GM21529 (cell line): Measurements from ENCODE around the gene TBC1D1.
A peak's percentile ranks its signal among the peaks of the same experiment; 100 is the strongest.

Experiments
- ATAC-seq: cut with Tn5 transposase; IDR thresholded peaks from one replicate; pipeline ENCODE4 v1.9.1; 2021; ENCODE audit not compliant: unreplicated experiment

Gene TBC1D1

DNA sequence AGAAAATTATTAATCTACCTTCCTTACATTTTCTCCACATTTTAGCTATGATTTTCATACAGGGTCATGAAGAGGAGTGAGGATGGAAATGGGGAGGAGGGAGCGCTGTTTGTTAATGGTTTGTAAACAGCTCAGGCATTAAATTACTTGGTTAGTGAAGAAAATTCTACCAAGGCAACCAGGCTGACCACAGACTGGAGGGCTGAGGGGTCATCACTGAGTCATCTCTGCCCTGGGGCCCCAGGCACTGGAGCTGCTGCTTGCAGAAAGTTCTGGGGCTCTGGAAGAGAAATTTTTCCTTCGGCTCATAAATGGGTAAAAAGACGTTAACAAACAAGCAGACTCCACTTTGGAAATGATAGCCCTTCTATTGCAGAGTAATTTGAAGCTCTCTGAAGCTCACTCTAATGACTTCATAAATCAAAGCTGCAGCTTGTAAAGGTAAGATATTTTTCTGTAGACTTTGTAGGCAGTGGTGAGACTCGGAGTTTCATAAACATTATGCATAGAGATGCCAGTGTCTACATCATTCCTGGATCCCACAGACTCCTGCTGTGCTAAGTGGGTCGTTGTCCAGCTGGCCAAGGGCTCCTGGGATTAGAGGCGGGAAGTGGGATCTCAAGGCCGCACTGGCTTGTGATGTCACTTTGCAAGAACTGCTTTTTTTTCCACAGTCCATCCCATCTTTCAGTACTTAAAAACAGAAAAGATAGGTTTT lies 228.9 kb downstream of the TBC1D1 start:
- no peak for ATAC-seq

- no peak for ATAC-seq
These were observed 229.9 kb downstream of the TBC1D1 start for GRCh38 chr4:38120772-38121171.

GRCh38 chr4:38122060-38122459 lies 231.2 kb downstream of the TBC1D1 start:
- no peak for ATAC-seq

DNA sequence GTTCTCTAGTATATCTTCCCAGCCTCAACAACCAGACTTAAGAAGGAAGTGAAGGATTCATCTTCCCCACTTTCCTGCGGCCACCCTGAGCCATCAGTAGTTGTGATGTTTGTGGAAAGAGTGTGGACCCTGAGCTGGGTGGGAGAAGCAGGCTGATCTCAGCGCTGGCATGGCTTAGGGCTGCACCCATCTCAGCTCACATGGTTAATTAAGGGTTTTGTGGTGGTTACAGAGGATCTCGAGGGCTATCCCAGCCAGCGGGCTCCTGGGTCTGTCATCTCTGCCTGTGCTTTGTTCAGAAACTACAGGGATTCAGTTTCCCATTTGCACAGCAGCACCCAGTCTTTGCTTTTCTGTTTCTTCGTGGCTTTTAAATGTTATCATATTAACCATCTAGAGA lies 232.7 kb downstream of the TBC1D1 start:
- ATAC-seq, result no peak

DNA sequence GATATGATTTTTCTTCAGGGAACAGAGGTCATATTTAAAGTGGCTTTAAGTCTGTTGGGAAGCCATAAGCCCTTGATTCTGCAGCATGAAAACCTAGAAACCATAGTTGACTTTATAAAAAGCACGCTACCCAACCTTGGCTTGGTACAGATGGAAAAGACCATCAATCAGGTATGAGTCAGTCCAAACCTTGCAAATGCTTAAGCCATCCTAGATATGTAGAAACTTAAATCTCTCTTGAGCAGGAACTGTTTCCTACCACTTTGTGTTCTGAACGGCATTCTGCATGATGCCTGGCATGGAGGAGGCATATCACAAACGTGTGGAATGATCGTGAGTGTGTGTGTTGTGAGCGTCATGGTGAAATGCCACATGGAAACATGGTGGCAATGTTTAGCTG lies 234.1 kb downstream of the TBC1D1 start:
- ATAC-seq, result no peak

DNA sequence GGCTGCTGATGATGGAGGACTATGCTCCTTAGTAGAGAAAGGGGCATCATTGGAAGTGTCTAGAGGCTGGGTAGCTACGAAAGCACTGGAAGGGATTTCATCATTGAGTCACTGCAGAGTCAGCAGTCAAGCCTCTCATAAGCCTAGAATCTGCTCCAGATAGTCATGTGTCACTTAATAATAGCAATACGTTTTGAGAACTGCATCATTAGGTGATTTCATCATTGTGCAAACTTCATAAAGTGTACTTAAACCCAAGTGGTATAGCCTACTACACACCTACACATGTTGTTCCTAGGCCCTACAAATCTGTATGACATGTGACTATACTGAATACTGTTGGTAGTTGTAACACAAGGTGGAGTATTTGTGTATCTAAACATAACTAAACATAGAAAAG lies 234.9 kb downstream of the TBC1D1 start:
- no peak for ATAC-seq

GRCh38 chr4:38128478-38129459 lies 237.9 kb downstream of the TBC1D1 start:
- peak; percentile 38 for ATAC-seq

- ATAC-seq, result no peak
These were observed 238.8 kb downstream of the TBC1D1 start for GRCh38 chr4:38129460-38130227.

DNA sequence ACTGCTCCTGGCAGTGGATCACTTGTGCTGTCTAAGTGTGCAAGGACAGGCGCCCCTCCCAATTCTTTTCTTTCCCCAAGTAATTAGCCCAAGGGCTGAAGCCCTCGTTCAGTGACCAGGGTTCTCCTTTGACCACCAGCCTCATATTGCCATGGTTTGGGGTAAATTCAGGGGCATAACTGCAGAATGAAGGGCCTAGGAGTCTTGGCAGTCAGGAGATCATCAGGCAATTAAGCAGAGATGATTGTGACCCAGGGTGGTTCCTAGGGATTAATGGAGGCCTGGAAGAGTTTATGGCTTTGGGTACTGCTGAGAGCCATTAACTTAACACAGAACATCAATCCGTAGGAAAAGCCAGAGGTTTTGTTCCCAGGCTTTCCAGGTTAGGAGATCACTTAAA lies 240.0 kb downstream of the TBC1D1 start:
- ATAC-seq, result no peak

DNA sequence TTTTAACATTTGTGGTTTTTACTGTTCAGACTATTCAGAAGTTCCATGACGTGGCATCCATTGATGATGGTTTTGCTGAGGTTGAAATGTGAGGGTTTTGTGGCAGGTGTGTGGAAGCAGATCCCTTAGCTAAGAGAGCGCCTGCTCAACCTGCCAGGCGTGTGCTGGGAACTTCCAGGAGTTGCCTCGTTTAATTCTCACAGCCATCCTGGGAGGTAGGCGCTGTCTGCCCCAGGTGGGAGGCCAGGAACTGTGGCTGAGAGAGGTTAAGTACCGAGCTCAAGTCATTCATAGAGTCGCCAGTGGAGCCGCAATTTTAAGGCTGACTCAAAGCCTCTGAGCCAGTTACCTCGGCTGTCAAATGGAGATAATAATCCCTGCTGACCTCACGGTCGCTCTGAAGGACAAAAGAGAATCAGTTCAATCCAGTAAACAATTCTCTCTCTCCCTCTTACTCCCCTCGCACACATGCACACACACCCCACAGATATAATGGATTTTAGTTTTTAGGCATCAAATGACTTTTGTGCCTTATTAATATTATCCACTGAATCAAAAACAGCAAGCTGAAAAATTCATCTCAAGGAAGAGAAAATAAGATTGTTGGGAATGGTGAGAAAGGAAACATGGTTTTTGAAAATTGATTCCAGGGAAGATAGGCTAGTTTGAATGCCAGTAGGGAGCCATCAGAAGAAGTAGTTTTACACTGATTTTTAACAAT lies 240.6 kb downstream of the TBC1D1 start:
- peak; percentile 32 for ATAC-seq

- ATAC-seq, result peak; percentile 73
These were observed 241.3 kb downstream of the TBC1D1 start for GRCh38 chr4:38132107-38132673.

DNA sequence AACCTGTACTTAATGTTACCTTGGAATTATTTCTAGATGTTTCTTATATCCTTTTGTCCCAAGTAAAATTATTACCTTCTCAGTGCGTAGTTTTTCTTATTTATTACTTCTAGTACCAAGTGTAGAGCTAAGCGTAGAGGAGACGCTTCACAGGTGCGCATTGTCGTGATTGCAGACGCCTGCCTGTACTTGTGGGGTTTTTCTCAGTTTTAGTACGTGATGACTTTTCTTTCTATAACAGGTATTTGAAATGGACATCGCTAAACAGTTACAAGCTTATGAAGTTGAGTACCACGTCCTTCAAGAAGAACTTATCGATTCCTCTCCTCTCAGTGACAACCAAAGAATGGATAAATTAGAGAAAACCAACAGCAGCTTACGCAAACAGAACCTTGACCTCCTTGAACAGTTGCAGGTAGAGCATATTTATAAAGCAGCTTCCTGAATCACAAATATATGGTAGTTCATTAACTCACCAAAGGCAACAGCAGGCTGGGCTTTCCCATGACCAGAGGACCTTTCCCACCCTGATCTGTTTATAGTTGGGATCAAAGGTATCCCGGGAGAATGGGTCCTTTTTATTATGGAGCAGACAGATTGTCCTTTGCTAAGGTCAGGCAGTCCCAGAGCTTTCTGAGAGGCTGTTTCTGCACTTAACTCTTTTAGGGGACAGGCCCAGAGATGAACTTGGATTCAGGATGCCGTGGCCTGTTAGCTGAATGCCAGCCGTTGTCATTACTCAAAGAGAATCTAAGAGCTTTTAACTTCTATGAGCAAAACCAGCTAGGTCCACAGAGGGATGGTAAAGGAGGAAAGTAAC lies 242.2 kb downstream of the TBC1D1 start:
- no peak for ATAC-seq

DNA sequence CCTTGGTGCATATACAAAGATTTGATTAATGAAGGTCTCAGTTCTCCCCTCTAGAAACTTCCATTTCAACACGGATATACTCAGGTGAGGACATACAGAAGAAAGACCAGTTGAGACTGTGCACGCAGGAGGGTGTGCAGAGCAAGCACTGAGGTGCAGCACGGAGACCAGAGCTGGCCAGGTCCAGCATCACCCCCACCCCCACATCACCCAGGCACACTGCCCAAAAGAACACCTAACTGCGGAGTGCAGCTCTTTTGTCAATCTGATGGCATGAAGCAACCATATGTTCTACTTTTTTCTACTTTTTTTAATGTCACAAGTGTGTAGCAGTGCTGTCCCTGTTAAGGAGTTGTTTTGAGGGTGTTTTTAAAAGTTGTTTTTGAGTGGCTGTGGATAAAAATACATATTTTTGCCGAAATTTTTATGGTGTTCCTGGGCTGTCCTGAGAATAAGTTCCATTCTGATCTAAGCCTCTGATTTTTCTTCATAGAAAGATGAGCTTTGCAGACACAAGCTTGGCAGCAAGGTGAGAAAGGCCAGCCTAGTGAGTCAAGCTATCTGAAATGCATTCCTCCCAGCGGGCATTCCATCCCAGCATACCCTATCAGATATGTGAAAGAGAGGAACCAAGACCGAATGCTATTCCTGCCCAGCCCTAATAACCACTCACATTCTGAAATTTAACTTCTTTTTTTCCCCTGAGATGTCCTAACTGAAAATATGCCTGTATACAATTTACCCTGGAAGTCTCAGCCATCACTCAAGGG lies 243.0 kb downstream of the TBC1D1 start:
- ATAC-seq, result no peak

DNA sequence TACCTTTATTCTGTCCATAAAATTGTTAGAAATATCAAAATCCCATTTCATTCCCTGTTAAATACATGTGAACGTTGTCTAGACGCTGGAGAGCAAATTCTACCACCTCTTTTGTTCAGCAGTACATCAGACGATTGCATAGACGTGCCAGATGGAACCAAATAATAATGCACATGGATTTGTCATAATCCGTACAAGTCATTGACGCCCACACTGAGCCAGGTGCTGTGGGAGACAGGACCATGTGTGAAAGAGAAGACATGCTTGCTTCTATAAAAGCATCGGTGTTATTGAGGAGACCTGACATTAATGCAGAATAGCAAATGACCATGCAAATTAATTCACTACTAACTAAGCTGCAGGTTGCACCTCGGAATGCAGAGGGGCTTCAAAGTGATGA lies 244.3 kb downstream of the TBC1D1 start:
- ATAC-seq, result no peak

DNA sequence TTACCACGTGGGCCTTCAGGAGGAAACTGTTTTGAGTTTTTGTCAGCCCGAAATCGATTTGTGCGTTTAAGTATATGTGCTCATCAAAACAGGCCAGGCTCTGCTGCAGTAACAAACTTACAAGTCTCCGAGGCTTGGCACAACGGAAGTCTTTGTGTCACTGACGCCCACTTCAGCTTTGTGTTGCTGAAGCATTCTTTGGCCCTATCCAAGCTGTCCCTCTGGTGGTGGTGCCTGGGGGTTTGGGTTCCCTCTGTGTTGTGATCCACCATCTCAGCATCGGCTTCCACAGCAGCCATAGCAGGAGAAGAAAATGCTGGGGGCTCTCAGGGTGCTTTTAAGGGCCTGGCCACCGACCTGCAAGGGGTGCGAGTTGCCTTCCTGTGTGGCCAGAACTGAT lies 245.7 kb downstream of the TBC1D1 start:
- ATAC-seq, result no peak

DNA sequence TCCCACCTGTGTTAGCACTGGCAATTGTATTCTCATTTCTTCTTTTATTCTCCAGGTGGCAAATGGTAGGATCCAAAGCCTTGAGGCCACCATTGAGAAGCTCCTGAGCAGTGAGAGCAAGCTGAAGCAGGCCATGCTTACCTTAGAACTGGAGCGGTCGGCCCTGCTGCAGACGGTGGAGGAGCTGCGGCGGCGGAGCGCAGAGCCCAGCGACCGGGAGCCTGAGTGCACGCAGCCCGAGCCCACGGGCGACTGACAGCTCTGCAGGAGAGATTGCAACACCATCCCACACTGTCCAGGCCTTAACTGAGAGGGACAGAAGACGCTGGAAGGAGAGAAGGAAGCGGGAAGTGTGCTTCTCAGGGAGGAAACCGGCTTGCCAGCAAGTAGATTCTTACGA lies 246.2 kb downstream of the TBC1D1 start:
- ATAC-seq, result no peak

GRCh38 chr4:38138363-38138762 lies 247.5 kb downstream of the TBC1D1 start:
- ATAC-seq, result no peak

GRCh38 chr4:38139187-38139586 lies 248.3 kb downstream of the TBC1D1 start:
- no peak for ATAC-seq
